KMS-11 (cell line): Measurements from ENCODE around the gene SVOPL.

Source experiments
- H2AFZ ChIP-seq: fragments of 200-600 bp; sonication (generic); 2 replicates; pipeline ENCODE4 v1.6.1; 2016; ENCODE audit warnings: antibody characterized with exemption, mixed run types, low read depth
- H3K27ac ChIP-seq: fragments of 200-600 bp; sonication (generic); 2 replicates; pipeline ENCODE4 v1.6.1; 2016; ENCODE audit warnings: mild to moderate bottlenecking, mixed run types
- H3K27me3 ChIP-seq: fragments of 200-600 bp; sonication (generic); 2 replicates; pipeline ENCODE4 v1.6.1; 2017; ENCODE audit warnings: mild to moderate bottlenecking, low read depth, mixed run types, moderate library complexity; ENCODE audit not compliant: insufficient read depth
- H3K36me3 ChIP-seq: fragments of 200-600 bp; sonication (generic); 2 replicates; pipeline ENCODE4 v1.6.1; 2017; ENCODE audit warnings: mild to moderate bottlenecking, mixed run types; ENCODE audit not compliant: insufficient read depth
- H3K4me1 ChIP-seq: fragments of 200-600 bp; sonication (generic); 2 replicates; pipeline ENCODE4 v1.6.1; 2016; ENCODE audit warnings: mild to moderate bottlenecking, low read depth, mixed run types; ENCODE audit not compliant: poor library complexity, severe bottlenecking
- H3K4me2 ChIP-seq: fragments of 200-600 bp; sonication (generic); 2 replicates; pipeline ENCODE4 v1.7.0; 2016; ENCODE audit warnings: mild to moderate bottlenecking, mixed run types
- H3K4me3 ChIP-seq: fragments of 200-600 bp; sonication (generic); IDR thresholded peaks from 2 replicates; pipeline ENCODE4 v1.6.1; 2017; ENCODE audit warnings: low read depth, low read length, mixed read lengths; ENCODE audit not compliant: insufficient read depth
- H3K79me2 ChIP-seq: fragments of 200-600 bp; sonication (generic); 2 replicates; pipeline ENCODE4 v1.6.1; 2016; ENCODE audit warnings: low read depth, mixed run types; ENCODE audit not compliant: insufficient read depth
- H3K9ac ChIP-seq: fragments of 200-600 bp; sonication (generic); 2 replicates; pipeline ENCODE4 v1.6.1; 2016; ENCODE audit warnings: mild to moderate bottlenecking, mixed run types
- H4K20me1 ChIP-seq: fragments of 200-600 bp; sonication (generic); 2 replicates; pipeline ENCODE4 v1.6.1; 2016; ENCODE audit warnings: mild to moderate bottlenecking, mixed run types; ENCODE audit not compliant: insufficient read depth
- CTCF ChIP-seq: fragments of 200-600 bp; sonication (generic); conservative IDR thresholded peaks from 2 replicates; pipeline ENCODE4 v1.6.1; 2017; ENCODE audit warnings: low read depth, mild to moderate bottlenecking, antibody characterized with exemption, low read length, moderate library complexity, mixed read lengths

Gene SVOPL

GRCh38 chr7:138727336-138728099 is 26.4 kb upstream of the SVOPL start:
- Histone ChIP-seq H3K27me3 (no peaks in the 10 kb centered on the region), H3K79me2 (no peaks in the 10 kb centered on the region), H2AFZ (no peak overlapping the region), H4K20me1 (no peaks in the 10 kb centered on the region), H3K4me3 (no peak overlapping the region), H3K36me3 (no peaks in the 10 kb centered on the region), H3K4me2 (no peak overlapping the region), H3K4me1 (no peaks in the 10 kb centered on the region), H3K27ac (no peak overlapping the region), H3K9ac (no peak overlapping the region)
- no peak for TF ChIP-seq CTCF

- H4K20me1 ChIP-seq, result no peaks in the 10 kb centered on the region
- no peaks in the 10 kb centered on the region for H3K27me3 ChIP-seq
- no peak overlapping the region for H3K27ac ChIP-seq
- TF ChIP-seq CTCF, result no peak
- H3K4me3 ChIP-seq, result no peak overlapping the region
- no peaks in the 10 kb centered on the region for H3K4me1 ChIP-seq
- no peak overlapping the region for H3K4me2 ChIP-seq
- H2AFZ ChIP-seq, result no peak overlapping the region
- no peaks in the 10 kb centered on the region for H3K79me2 ChIP-seq
- H3K36me3 ChIP-seq, result no peaks in the 10 kb centered on the region
- H3K9ac ChIP-seq, result no peak overlapping the region
Measured at GRCh38 chr7:138726288-138726687, 25.1 kb upstream of the SVOPL start.

- Histone ChIP-seq H3K36me3 (no peaks in the 10 kb centered on the region), H3K4me1 (no peaks in the 10 kb centered on the region), H3K27me3 (no peaks in the 10 kb centered on the region), H3K9ac (no peak overlapping the region), H3K4me3 (no peak overlapping the region), H3K27ac (no peak overlapping the region), H2AFZ (no peak overlapping the region), H3K4me2 (no peak overlapping the region), H3K79me2 (no peaks in the 10 kb centered on the region), H4K20me1 (no peaks in the 10 kb centered on the region)
- no peak for TF ChIP-seq CTCF
Measured at GRCh38 chr7:138720286-138720685, 19.1 kb upstream of the SVOPL start.

- no peak overlapping the region for H3K27ac ChIP-seq
- H3K79me2 ChIP-seq, result no peaks in the 10 kb centered on the region
- H3K36me3 ChIP-seq, result no peaks in the 10 kb centered on the region
- TF ChIP-seq CTCF, result no peak
- no peaks in the 10 kb centered on the region for H4K20me1 ChIP-seq
- no peak overlapping the region for H2AFZ ChIP-seq
- no peak overlapping the region for H3K4me3 ChIP-seq
- no peak overlapping the region for H3K9ac ChIP-seq
- no peak overlapping the region for H3K4me2 ChIP-seq
- no peaks in the 10 kb centered on the region for H3K4me1 ChIP-seq
- H3K27me3 ChIP-seq, result no peaks in the 10 kb centered on the region
Measured at GRCh38 chr7:138716889-138717288, 15.7 kb upstream of the SVOPL start.
